ENCODE data around the gene CUBN.

The CUBN gene

DNA sequence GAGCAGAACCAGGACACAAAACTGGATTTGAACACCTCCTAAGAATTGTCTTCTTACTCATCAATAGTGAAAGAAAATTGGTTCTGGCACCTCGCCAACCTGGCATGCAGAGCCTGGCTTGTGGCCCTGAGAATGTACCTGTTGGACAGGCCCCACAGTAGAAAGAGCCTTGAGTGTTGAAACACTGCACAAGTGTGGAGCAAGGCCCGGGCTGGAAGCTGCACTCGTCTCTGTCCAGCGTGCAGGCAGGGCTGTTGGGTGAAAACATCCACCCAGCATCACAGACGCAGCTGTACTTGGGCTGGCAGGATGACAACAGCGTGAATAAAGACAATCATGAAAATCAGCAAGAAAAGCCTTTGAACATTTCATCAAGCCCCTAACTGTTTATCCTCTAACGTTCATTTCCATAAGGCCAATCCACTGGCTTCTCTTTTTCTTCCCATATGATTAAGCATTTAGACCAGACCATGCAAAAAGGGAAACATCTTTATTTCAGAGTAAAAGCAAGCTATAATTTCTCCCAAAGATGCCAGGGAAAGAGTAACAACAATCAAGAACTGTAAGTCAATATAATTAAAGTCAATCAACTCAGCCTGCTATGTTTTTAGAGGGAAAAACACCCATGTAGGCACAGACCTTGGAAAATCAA lies 15.6 kb downstream of the CUBN start:
- Histone ChIP-seq H3K79me2 (no peaks in the 10 kb centered on the region), H2AFZ (no peak overlapping the region), H3K36me3 (ENCODE audit: control insufficient read depth, insufficient read depth, low read length) (no peaks in the 10 kb centered on the region), H3K9me3 (ENCODE audit: control insufficient read depth, low read length) (no peaks in the 10 kb centered on the region), H3K27me3 (ENCODE audit: control insufficient read depth, insufficient read depth, low read length) (no peaks in the 10 kb centered on the region), H3K9ac (no peak overlapping the region), H3K27ac (no peak overlapping the region), H3K4me1 (no peaks in the 10 kb centered on the region), H3K4me2 (ENCODE audit: low read length) (no peak overlapping the region), H3K4me3 (ENCODE audit: low read depth, low read length) (no peak overlapping the region)
- TF ChIP-seq, protein P1, sequence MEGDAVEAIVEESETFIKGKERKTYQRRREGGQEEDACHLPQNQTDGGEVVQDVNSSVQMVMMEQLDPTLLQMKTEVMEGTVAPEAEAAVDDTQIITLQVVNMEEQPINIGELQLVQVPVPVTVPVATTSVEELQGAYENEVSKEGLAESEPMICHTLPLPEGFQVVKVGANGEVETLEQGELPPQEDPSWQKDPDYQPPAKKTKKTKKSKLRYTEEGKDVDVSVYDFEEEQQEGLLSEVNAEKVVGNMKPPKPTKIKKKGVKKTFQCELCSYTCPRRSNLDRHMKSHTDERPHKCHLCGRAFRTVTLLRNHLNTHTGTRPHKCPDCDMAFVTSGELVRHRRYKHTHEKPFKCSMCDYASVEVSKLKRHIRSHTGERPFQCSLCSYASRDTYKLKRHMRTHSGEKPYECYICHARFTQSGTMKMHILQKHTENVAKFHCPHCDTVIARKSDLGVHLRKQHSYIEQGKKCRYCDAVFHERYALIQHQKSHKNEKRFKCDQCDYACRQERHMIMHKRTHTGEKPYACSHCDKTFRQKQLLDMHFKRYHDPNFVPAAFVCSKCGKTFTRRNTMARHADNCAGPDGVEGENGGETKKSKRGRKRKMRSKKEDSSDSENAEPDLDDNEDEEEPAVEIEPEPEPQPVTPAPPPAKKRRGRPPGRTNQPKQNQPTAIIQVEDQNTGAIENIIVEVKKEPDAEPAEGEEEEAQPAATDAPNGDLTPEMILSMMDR (IDR thresholded peaks at IDR 0.05): no peak

DNA sequence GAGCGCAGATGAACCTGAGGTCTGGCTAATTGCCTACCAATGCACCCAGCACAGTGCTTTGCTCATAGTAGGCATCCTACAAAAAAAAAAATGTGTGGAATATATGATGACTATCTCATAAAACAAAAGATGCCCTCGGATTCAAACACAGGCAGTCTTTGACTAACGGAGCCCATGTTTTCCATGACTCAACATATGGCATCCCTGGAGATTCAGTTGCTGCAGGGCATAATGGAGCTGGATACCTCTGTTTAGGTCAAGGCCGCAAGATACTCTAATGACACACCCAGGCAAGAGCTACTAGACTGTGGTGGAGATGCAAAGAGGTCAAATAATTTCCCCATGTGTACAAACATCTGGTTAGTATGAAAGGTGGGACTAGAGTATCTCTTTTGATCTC lies 16.3 kb downstream of the CUBN start:
- Histone ChIP-seq H3K36me3 (ENCODE audit: control insufficient read depth, insufficient read depth, low read length) (no peaks in the 10 kb centered on the region), H3K9me3 (ENCODE audit: control insufficient read depth, low read length) (no peaks in the 10 kb centered on the region), H3K9ac (no peak overlapping the region), H2AFZ (no peak overlapping the region), H3K4me2 (ENCODE audit: low read length) (no peak overlapping the region), H3K27ac (no peak overlapping the region), H3K27me3 (ENCODE audit: control insufficient read depth, insufficient read depth, low read length) (no peaks in the 10 kb centered on the region), H3K79me2 (no peaks in the 10 kb centered on the region), H3K4me3 (ENCODE audit: low read depth, low read length) (no peak overlapping the region), H3K4me1 (no peaks in the 10 kb centered on the region)
- TF ChIP-seq, protein P1 (IDR thresholded peaks at IDR 0.05): no peak

DNA sequence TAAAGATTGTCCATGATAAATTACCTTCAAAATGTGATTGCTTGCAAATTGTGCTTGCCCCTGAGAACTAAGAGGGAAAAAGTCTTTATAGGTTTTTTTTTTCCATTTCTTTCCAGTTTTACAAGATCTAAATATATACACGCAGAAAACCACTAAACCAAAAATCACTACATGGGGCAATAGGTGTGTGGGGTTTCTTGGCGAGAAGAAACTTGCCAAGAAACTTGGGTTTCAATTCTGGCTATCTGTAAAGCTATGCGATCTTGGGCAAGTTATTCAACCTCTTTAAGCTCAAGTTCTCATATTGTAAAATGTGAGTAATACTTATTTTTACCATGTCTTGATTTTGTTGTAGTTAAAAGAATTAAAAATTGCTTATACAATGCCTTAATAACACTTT lies 17.0 kb downstream of the CUBN start:
- Histone ChIP-seq H3K79me2 (no peaks in the 10 kb centered on the region), H3K27ac (no peak overlapping the region), H3K4me1 (no peaks in the 10 kb centered on the region), H3K4me2 (ENCODE audit: low read length) (no peak overlapping the region), H3K27me3 (ENCODE audit: control insufficient read depth, insufficient read depth, low read length) (no peaks in the 10 kb centered on the region), H2AFZ (no peak overlapping the region), H3K4me3 (ENCODE audit: low read depth, low read length) (no peak overlapping the region), H3K36me3 (ENCODE audit: control insufficient read depth, insufficient read depth, low read length) (no peaks in the 10 kb centered on the region), H3K9me3 (ENCODE audit: control insufficient read depth, low read length) (no peaks in the 10 kb centered on the region), H3K9ac (no peak overlapping the region)
- TF ChIP-seq, protein P1 (IDR thresholded peaks at IDR 0.05): no peak

DNA sequence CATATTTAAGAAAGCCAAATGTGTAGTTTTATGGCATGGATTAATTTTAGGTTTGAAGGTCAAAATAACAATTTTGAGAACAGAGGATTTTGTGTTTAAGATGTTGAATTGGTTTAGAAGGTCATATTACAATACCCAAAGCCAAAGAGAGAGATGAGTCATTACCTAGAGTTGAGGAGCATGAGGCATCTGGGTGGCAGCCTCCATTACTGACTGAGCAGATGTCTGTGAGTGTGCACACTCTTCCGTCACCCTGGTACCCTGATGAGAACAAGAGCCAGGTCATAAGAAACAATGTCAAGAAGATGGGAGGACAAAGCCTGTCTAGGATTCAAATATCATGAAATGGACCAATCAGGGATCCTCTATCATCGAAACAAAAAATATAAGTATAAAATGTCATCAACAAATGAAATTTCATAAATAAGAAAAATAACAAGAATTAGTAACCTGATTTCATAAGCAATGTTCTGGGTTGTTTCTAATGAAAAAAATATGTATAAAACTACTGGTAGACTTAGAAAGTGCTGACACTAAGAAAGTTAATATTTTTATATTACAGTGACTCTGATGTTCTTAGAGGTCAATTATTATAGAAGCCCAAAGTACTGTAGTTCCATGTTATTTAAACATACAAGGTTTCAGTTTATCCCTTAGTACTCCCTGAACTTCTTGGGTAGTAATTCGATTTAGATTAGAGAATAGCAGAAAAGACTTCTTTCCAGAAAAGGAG lies 20.0 kb downstream of the CUBN start:
- no peaks in the 10 kb centered on the region for H3K9me3 ChIP-seq (ENCODE audit: control insufficient read depth, low read length)
- no peaks in the 10 kb centered on the region for H3K36me3 ChIP-seq (ENCODE audit: control insufficient read depth, insufficient read depth, low read length)
- no peak overlapping the region for H3K4me2 ChIP-seq (ENCODE audit: low read length)
- no peak overlapping the region for H3K4me3 ChIP-seq (ENCODE audit: low read depth, low read length)
- H3K27ac ChIP-seq: no peak overlapping the region
- no peak overlapping the region for H2AFZ ChIP-seq
- TF ChIP-seq, protein P1 (IDR thresholded peaks at IDR 0.05): no peak
- H3K9ac ChIP-seq: no peak overlapping the region
- H3K27me3 ChIP-seq (ENCODE audit: control insufficient read depth, insufficient read depth, low read length): no peaks in the 10 kb centered on the region
- H3K79me2 ChIP-seq: no peaks in the 10 kb centered on the region
- H3K4me1 ChIP-seq: no peaks in the 10 kb centered on the region

DNA sequence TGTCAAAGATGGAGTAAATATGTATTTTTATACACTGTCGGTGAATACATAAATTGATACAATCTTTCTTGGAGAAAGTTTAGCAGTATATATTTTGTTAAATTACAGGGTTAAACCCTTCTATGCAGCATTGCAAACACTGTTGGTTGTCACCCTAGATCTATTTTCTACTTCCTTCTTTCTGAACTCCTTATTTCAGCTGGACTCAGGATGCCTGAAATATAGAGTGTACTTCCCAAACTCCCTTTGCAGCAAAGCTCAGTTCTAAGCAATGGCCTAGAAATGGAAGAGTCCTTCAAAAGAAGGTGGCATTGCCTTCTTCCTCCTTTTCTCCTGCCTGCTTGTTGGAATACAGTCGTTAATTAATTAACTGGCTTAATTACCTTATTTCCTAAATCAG lies 20.6 kb downstream of the CUBN start:
- TF ChIP-seq, protein P1 (IDR thresholded peaks at IDR 0.05): no peak
- Histone ChIP-seq H3K4me1 (no peaks in the 10 kb centered on the region), H3K27me3 (ENCODE audit: control insufficient read depth, insufficient read depth, low read length) (no peaks in the 10 kb centered on the region), H3K9me3 (ENCODE audit: control insufficient read depth, low read length) (no peaks in the 10 kb centered on the region), H3K27ac (no peak overlapping the region), H3K4me3 (ENCODE audit: low read depth, low read length) (no peak overlapping the region), H3K79me2 (no peaks in the 10 kb centered on the region), H2AFZ (no peak overlapping the region), H3K9ac (no peak overlapping the region), H3K36me3 (ENCODE audit: control insufficient read depth, insufficient read depth, low read length) (no peaks in the 10 kb centered on the region), H3K4me2 (ENCODE audit: low read length) (no peak overlapping the region)

All from parathyroid adenoma (tissue), 2 donors.